OCI-LY3 (cell line): ENCODE measurements around the gene KRTCAP2.

Source experiments
- H2AFZ ChIP-seq: fragments of 200-600, 300-600 bp; shearing (Covaris generic); 2 replicates; pipeline ENCODE4 v1.6.0; 2014; ENCODE audit warnings: antibody characterized with exemption, low read depth, low read length
- H3K27ac ChIP-seq: fragments of 200-600, 300-600 bp; sonication (generic); 2 replicates; pipeline ENCODE4 v1.5.1; 2014; ENCODE audit warnings: mild to moderate bottlenecking, low read length, moderate library complexity, mixed read lengths
- H3K27me3 ChIP-seq: fragments of 200-600, 300-600 bp; sonication (generic); 2 replicates; pipeline ENCODE4 v1.6.1; 2014; ENCODE audit warnings: low read depth, low read length, mixed read lengths
- H3K36me3 ChIP-seq: fragments of 200-600, 300-600 bp; sonication (generic); replicated peaks from 2 replicates; pipeline ENCODE3; 2014; ENCODE audit warnings: low read depth, low read length, mixed read lengths
- H3K4me1 ChIP-seq: fragments of 300-600, 200-600 bp; sonication (generic); 2 replicates; pipeline ENCODE4 v1.6.1; 2014; ENCODE audit warnings: low read length, mixed read lengths
- H3K4me2 ChIP-seq: fragments of 200-600, 300-600 bp; sonication (generic); 2 replicates; pipeline ENCODE4 v1.6.1; 2014; ENCODE audit warnings: low read length, mixed read lengths
- H3K4me3 ChIP-seq: fragments of 300-600, 200-600 bp; sonication (generic); 2 replicates; pipeline ENCODE4 v1.5.1; 2014; ENCODE audit warnings: antibody characterized with exemption, mild to moderate bottlenecking, low read length, moderate library complexity
- H3K79me2 ChIP-seq: fragments of 300-600, 200-600 bp; shearing (Covaris generic); 2 replicates; pipeline ENCODE4 v1.6.1; 2014; ENCODE audit warnings: mild to moderate bottlenecking, low read length, mixed read lengths
- H3K9ac ChIP-seq: fragments of 300-600, 200-600 bp; shearing (Covaris generic); 2 replicates; pipeline ENCODE4 v1.6.0; 2014; ENCODE audit warnings: mild to moderate bottlenecking, low read length, moderate library complexity
- H3K9me3 ChIP-seq: fragments of 200-600, 300-600 bp; shearing (Covaris generic); 2 replicates; pipeline ENCODE4 v1.6.1; 2014; ENCODE audit warnings: low read length, mixed read lengths; ENCODE audit not compliant: insufficient read depth
- H4K20me1 ChIP-seq: fragments of 200-600, 300-600 bp; sonication (generic); 2 replicates; pipeline ENCODE4 v1.6.1; 2016; ENCODE audit warnings: low read length, mixed read lengths; ENCODE audit not compliant: insufficient read depth
- EZH2phosphoT487 ChIP-seq: fragments of 200-600 bp; shearing (Covaris generic); IDR thresholded peaks from 2 replicates; pipeline ENCODE4 v1.6.1; 2018; ENCODE audit warnings: antibody characterized with exemption, mixed run types, low read depth
- TF ChIP-seq, protein P1 (sequence below): fragments of 200-600, 300-600 bp; sonication (generic); IDR thresholded peaks from 2 replicates; pipeline ENCODE4 v1.5.1; 2014; ENCODE audit warnings: antibody characterized with exemption, low read length, low read depth

Gene KRTCAP2

DNA sequence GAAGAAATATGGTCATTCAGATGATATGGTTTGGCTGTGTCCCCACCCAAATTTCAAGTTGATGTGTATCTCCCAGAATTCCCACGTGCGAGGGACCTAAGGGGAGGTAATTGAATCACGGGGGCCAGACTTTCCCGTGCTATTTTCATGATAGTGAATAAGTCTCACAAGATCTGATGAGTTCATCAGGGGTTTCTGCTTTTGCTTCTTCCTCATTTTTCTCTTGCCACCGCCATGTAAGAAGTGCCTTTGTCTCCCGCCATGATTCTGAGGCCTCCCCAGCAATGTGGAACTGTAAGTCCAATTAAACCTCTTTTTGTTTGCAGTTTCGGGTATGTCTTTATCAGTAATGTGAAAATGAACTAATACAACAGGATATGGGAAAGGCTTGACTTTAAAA is 31.4 kb downstream of the KRTCAP2 start:
- H3K4me3 ChIP-seq, result no peak overlapping the region
- no peak overlapping the region for H3K9ac ChIP-seq
- H3K79me2 ChIP-seq, result peaks cover 31% of the 10 kb centered on the region
- no peaks in the 10 kb centered on the region for H3K9me3 ChIP-seq
- no peaks in the 10 kb centered on the region for H3K27me3 ChIP-seq
- no peaks in the 10 kb centered on the region for H4K20me1 ChIP-seq
- peaks cover 11% of the 10 kb centered on the region for H3K4me1 ChIP-seq
- H2AFZ ChIP-seq, result peak overlapping the region; percentile 12; the same call in 1 of the 2 replicates
- H3K27ac ChIP-seq, result no peak overlapping the region
- peaks cover 14% of the 10 kb centered on the region for H3K36me3 ChIP-seq
- no peak for TF ChIP-seq EZH2phosphoT487
- TF ChIP-seq, protein P1, sequence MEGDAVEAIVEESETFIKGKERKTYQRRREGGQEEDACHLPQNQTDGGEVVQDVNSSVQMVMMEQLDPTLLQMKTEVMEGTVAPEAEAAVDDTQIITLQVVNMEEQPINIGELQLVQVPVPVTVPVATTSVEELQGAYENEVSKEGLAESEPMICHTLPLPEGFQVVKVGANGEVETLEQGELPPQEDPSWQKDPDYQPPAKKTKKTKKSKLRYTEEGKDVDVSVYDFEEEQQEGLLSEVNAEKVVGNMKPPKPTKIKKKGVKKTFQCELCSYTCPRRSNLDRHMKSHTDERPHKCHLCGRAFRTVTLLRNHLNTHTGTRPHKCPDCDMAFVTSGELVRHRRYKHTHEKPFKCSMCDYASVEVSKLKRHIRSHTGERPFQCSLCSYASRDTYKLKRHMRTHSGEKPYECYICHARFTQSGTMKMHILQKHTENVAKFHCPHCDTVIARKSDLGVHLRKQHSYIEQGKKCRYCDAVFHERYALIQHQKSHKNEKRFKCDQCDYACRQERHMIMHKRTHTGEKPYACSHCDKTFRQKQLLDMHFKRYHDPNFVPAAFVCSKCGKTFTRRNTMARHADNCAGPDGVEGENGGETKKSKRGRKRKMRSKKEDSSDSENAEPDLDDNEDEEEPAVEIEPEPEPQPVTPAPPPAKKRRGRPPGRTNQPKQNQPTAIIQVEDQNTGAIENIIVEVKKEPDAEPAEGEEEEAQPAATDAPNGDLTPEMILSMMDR, result no peak
- H3K4me2 ChIP-seq, result no peak overlapping the region

DNA sequence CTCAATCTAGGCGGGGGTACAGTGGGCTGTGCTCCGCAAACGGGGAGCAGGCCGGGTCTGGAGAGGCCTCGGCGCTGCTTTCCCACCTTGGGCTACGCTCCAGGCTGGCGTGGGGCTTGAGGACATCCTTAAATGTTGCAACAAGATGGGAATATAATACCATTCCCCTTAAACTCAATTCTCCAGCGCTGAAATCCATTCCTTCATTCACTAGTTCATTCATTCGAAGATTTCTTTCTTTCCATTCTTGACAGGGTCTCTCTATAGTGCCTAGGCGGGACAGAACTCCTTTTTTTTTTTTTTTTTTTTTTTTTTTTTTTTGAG is 32.5 kb downstream of the KRTCAP2 start:
- no peak overlapping the region for H3K27ac ChIP-seq
- TF ChIP-seq, protein P1, result no peak
- no peak for TF ChIP-seq EZH2phosphoT487
- H3K9ac ChIP-seq, result peak overlapping the region; percentile 73; the same call in 1 of the 2 replicates
- peaks cover 33% of the 10 kb centered on the region for H3K79me2 ChIP-seq
- H4K20me1 ChIP-seq, result no peaks in the 10 kb centered on the region
- peaks cover 13% of the 10 kb centered on the region for H3K4me1 ChIP-seq
- no peaks in the 10 kb centered on the region for H3K27me3 ChIP-seq
- H3K36me3 ChIP-seq, result peaks cover 14% of the 10 kb centered on the region
- peak overlapping the region; percentile 93 for H2AFZ ChIP-seq
- H3K4me2 ChIP-seq, result peak overlapping the region; percentile 82
- H3K9me3 ChIP-seq, result no peaks in the 10 kb centered on the region
- H3K4me3 ChIP-seq, result peak overlapping the region; percentile 79

DNA sequence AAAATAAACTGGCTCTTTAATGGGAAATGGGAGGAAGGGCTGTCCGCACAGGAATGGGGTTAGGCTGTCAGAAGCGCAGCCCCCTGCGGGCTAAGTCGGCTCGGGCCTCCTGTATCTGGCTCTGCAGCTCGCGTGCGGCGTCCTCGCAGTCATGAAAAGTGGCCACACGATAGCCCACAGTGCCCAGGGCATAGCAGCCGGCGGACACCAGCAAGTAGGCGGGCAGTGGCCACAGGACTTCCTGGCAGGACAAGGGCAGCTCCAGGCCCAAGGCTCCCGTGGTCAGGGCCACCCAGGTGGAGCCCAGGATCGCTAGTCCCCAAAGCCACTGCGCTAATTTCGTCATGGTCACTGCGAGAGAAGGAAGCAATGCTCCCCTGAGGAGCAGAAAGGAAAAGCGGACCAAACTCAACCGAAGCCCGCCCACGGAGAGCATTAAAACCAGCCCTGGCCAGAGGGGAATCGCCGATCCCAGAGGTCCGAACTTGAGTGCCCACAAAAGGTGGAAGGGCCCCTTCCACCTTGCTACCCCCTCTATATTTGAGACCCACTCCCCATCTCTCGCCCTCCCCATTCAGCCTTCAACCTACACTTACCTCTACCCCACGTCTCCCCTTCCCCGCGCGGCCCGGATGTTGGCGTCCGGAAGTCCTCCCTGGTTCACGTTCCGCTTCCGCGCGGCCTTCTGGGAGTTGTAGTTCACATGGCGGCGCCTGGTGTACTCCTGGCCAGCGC is 33.0 kb downstream of the KRTCAP2 start, which contains the start of gene DPM3:
TSS of gene DPM3 (minus strand) at position 637 of the 735 bp plus-strand sequence. CDS start at position 346, 291 bp downstream.
- H3K36me3 ChIP-seq, result peaks cover 14% of the 10 kb centered on the region
- no peaks in the 10 kb centered on the region for H3K27me3 ChIP-seq
- H2AFZ ChIP-seq, result peak within 1 kb of the TSS; percentile 93
- peak within 1 kb of the TSS; percentile 82 for H3K4me2 ChIP-seq
- peak within 1 kb of the TSS; percentile 79 for H3K4me3 ChIP-seq
- H4K20me1 ChIP-seq, result no peaks in the 10 kb centered on the region
- peak within 1 kb of the TSS; percentile 73 for H3K9ac ChIP-seq
- peaks cover 13% of the 10 kb centered on the region for H3K4me1 ChIP-seq
- H3K9me3 ChIP-seq, result no peaks in the 10 kb centered on the region
- H3K27ac ChIP-seq, result peak within 1 kb of the TSS; percentile 14
- TF ChIP-seq EZH2phosphoT487, result no peak
- TF ChIP-seq, protein P1, result no peak
- H3K79me2 ChIP-seq, result peaks cover 38% of the 10 kb centered on the region

DNA sequence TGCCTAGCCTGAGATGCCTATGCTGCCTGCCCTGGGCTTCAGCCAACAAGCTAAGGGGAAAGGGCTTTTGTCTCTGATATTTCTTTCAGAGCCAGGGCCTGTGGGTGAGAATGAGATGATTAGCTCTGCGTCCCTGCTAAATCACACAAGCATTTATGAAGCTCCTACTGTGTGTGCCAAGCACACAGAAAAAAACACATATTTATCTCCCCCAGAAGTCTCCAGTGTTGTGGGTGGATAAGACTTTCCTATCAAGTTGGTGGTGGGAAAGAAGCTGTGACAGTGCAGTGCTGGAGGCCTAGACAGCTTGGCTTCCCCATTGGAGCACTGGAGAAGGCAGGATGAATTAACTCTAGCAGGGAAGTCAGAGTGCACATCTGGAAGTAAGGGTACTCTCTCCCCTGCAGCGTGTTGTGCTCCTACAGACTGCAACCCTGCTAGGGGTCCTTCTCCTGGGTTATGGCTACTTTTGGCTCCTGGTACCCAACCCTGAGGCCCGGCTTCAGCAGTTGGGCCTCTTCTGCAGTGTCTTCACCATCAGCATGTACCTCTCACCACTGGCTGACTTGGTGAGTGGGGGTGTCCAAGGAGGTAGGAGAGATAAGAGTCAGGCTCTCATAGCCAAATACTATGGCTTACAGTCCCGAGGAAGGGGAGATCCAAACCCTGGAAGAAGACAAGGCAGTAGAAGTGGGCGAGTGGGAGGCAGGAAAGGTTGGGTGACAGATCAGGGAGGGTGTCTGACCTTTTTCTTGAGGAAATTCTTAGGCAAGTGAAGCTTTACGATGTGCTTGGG is 35.8 kb downstream of the KRTCAP2 start:
- Histone ChIP-seq H3K79me2 (peaks cover 41% of the 10 kb centered on the region), H3K4me2 (peak overlapping the region; percentile 79), H4K20me1 (no peaks in the 10 kb centered on the region), H3K4me1 (peaks cover 19% of the 10 kb centered on the region), H2AFZ (no peak overlapping the region), H3K27ac (peak overlapping the region; percentile 19), H3K27me3 (no peaks in the 10 kb centered on the region), H3K36me3 (peaks cover 14% of the 10 kb centered on the region), H3K9me3 (no peaks in the 10 kb centered on the region), H3K4me3 (peak overlapping the region; percentile 92), H3K9ac (peak overlapping the region; percentile 52; the same call in 1 of the 2 replicates)
- TF ChIP-seq EZH2phosphoT487, result no peak
- TF ChIP-seq, protein P1, result no peak
